Measurements from ENCODE around the gene BRIX1. TPM values are rescaled to one million over a fixed set of nuclear protein-coding genes. Genes with fewer than 3 reads are reported as not detected.

BRIX1 gene
- total RNA-seq, 1 donor from 2014 or later: 20.2 TPM

GRCh38 chr5:34905564-34905963 is 9.9 kb upstream of the BRIX1 start:
- H3K27me3 Mint-ChIP-seq (ENCODE audit: unreplicated experiment): no peaks in the 10 kb centered on the region
- H3K4me1 Mint-ChIP-seq (ENCODE audit: unreplicated experiment): no peaks in the 10 kb centered on the region
- no peak for DNase-seq (ENCODE audit: extremely low spot score, unreplicated experiment)
- H3K36me3 Mint-ChIP-seq (ENCODE audit: unreplicated experiment): peaks cover 17% of the 10 kb centered on the region
- no peak overlapping the region for H3K27ac Mint-ChIP-seq (ENCODE audit: unreplicated experiment)
- no peak overlapping the region for H3K4me3 Mint-ChIP-seq (ENCODE audit: unreplicated experiment)
- TF ChIP-seq CTCF (IDR thresholded peaks at IDR 0.05): peak; percentile 70
- H3K9me3 Mint-ChIP-seq (ENCODE audit: unreplicated experiment): no peaks in the 10 kb centered on the region

- no peaks in the 10 kb centered on the region for H3K9me3 Mint-ChIP-seq (ENCODE audit: unreplicated experiment)
- no peak for DNase-seq (ENCODE audit: extremely low spot score, unreplicated experiment)
- H3K36me3 Mint-ChIP-seq (ENCODE audit: unreplicated experiment): peaks cover 28% of the 10 kb centered on the region
- no peak for TF ChIP-seq CTCF (IDR thresholded peaks at IDR 0.05)
- no peak overlapping the region for H3K4me3 Mint-ChIP-seq (ENCODE audit: unreplicated experiment)
- H3K4me1 Mint-ChIP-seq (ENCODE audit: unreplicated experiment): peaks cover 32% of the 10 kb centered on the region
- no peak overlapping the region for H3K27ac Mint-ChIP-seq (ENCODE audit: unreplicated experiment)
- H3K27me3 Mint-ChIP-seq (ENCODE audit: unreplicated experiment): no peaks in the 10 kb centered on the region
These were observed 2.4 kb upstream of the BRIX1 start for GRCh38 chr5:34913072-34913471.

GRCh38 chr5:34914671-34915138 is 806 bp upstream of the BRIX1 start:
- peaks cover 32% of the 10 kb centered on the region for H3K4me1 Mint-ChIP-seq (ENCODE audit: unreplicated experiment)
- no peaks in the 10 kb centered on the region for H3K9me3 Mint-ChIP-seq (ENCODE audit: unreplicated experiment)
- no peak overlapping the region for H3K27ac Mint-ChIP-seq (ENCODE audit: unreplicated experiment)
- no peak for TF ChIP-seq CTCF (IDR thresholded peaks at IDR 0.05)
- no peak overlapping the region for H3K4me3 Mint-ChIP-seq (ENCODE audit: unreplicated experiment)
- no peak for DNase-seq (ENCODE audit: extremely low spot score, unreplicated experiment)
- H3K27me3 Mint-ChIP-seq (ENCODE audit: unreplicated experiment): no peaks in the 10 kb centered on the region
- H3K36me3 Mint-ChIP-seq (ENCODE audit: unreplicated experiment): peaks cover 19% of the 10 kb centered on the region

GRCh38 chr5:34915856-34916192 is 313 bp downstream of the BRIX1 start:
- DNase-seq (ENCODE audit: extremely low spot score, unreplicated experiment): no peak
- no peak overlapping the region for H3K27ac Mint-ChIP-seq (ENCODE audit: unreplicated experiment)
- TF ChIP-seq CTCF (IDR thresholded peaks at IDR 0.05): no peak
- peaks cover 20% of the 10 kb centered on the region for H3K36me3 Mint-ChIP-seq (ENCODE audit: unreplicated experiment)
- H3K4me3 Mint-ChIP-seq (ENCODE audit: unreplicated experiment): no peak overlapping the region
- H3K9me3 Mint-ChIP-seq (ENCODE audit: unreplicated experiment): no peaks in the 10 kb centered on the region
- no peaks in the 10 kb centered on the region for H3K27me3 Mint-ChIP-seq (ENCODE audit: unreplicated experiment)
- H3K4me1 Mint-ChIP-seq (ENCODE audit: unreplicated experiment): peaks cover 32% of the 10 kb centered on the region

- H3K27ac Mint-ChIP-seq (ENCODE audit: unreplicated experiment): no peak overlapping the region
- H3K27me3 Mint-ChIP-seq (ENCODE audit: unreplicated experiment): no peaks in the 10 kb centered on the region
- DNase-seq (ENCODE audit: extremely low spot score, unreplicated experiment): no peak
- peaks cover 32% of the 10 kb centered on the region for H3K4me1 Mint-ChIP-seq (ENCODE audit: unreplicated experiment)
- no peak overlapping the region for H3K4me3 Mint-ChIP-seq (ENCODE audit: unreplicated experiment)
- peaks cover 20% of the 10 kb centered on the region for H3K36me3 Mint-ChIP-seq (ENCODE audit: unreplicated experiment)
- no peak for TF ChIP-seq CTCF (IDR thresholded peaks at IDR 0.05)
- H3K9me3 Mint-ChIP-seq (ENCODE audit: unreplicated experiment): no peaks in the 10 kb centered on the region
These were observed 1.0 kb downstream of the BRIX1 start for GRCh38 chr5:34916518-34916917.
